ENCODE measurements around the gene NPTN. TPM values are rescaled to one million over a fixed set of nuclear protein-coding genes. Genes with fewer than 3 reads are reported as not detected.

NPTN gene
- total and polyA plus RNA-seq, 12 donors = 89.9 to 212 (median 186) TPM

- Histone ChIP-seq H3K27me3 (no peaks in the 10 kb centered on the region), H3K27ac (no peak overlapping the region), H3K36me3 (peaks cover 0 to 34% (median 9%) of the 10 kb centered on the region in 9 donors), H3K9me3 (no peaks in the 10 kb centered on the region), H3K4me3 (no peak overlapping the region), H3K4me1 (peaks cover 19 to 74% (median 61%) of the 10 kb centered on the region in 9 donors)
- ATAC-seq (no peak), DNase-seq (no peak)
- 68 to 77% methylated on average over 2 of the region's 2 CpGs for WGBS, 2 donors
- TF ChIP-seq, protein P1, sequence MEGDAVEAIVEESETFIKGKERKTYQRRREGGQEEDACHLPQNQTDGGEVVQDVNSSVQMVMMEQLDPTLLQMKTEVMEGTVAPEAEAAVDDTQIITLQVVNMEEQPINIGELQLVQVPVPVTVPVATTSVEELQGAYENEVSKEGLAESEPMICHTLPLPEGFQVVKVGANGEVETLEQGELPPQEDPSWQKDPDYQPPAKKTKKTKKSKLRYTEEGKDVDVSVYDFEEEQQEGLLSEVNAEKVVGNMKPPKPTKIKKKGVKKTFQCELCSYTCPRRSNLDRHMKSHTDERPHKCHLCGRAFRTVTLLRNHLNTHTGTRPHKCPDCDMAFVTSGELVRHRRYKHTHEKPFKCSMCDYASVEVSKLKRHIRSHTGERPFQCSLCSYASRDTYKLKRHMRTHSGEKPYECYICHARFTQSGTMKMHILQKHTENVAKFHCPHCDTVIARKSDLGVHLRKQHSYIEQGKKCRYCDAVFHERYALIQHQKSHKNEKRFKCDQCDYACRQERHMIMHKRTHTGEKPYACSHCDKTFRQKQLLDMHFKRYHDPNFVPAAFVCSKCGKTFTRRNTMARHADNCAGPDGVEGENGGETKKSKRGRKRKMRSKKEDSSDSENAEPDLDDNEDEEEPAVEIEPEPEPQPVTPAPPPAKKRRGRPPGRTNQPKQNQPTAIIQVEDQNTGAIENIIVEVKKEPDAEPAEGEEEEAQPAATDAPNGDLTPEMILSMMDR (IDR thresholded peaks at IDR 0.05) = no peak
- intact Hi-C loops (cut with DNase I) = loop anchor here in 1 of 10 donors (5.0 kb wide), 1 partner anchor 38 kb away; the partner anchor contains the start of gene NPTN
Observed at GRCh38 chr15:73594109-73594508, 39.1 kb downstream of the NPTN start.

GRCh38 chr15:73593304-73594074 lies 39.7 kb downstream of the NPTN start:
- Histone ChIP-seq H3K36me3 (peaks cover 0 to 41% (median 14%) of the 10 kb centered on the region in 9 donors), H3K4me3 (no peak overlapping the region), H3K4me1 (peaks cover 13 to 67% (median 55%) of the 10 kb centered on the region in 9 donors), H3K27ac (peak overlapping the region in 1 of 10 donors; percentile 8), H3K9me3 (no peaks in the 10 kb centered on the region), H3K27me3 (no peaks in the 10 kb centered on the region)
- TF ChIP-seq, protein P1 (IDR thresholded peaks at IDR 0.05) = no peak
- 29 to 37% methylated on average over 9 of the region's 9 CpGs for WGBS, 2 donors
- intact Hi-C loops (cut with DNase I) = loop anchor here in 1 of 10 donors (5.0 kb wide), 1 partner anchor 39 kb away; the partner anchor contains the start of gene NPTN
- DNase-seq (peak in 1 of 2 donors; percentile 71), ATAC-seq (peak in 5 of 8 donors; percentile 29 to 60 (median 52))

DNA sequence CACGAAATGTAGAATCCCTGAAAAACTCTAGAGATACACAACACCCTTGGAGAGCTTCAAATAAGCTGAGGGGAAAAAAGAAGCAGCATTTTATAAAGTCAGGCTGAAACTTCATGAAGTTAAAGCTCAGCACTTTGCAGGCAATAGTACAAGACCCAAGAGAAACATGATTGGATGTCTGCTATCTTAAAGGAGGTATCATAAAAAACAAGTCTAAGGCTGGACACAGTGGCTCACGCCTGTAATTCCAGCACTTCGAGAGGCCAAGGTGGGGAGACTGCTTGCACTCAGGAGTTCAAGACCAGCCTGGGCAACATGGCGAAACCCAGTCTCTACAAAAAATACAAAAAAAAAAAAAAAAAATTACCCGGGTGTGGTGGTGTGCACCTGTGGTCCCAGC lies 42.9 kb downstream of the NPTN start:
- Histone ChIP-seq H3K36me3 (peaks cover 0 to 73% (median 36%) of the 10 kb centered on the region in 9 donors), H3K27ac (no peak overlapping the region), H3K4me3 (no peak overlapping the region), H3K4me1 (peaks cover 5 to 35% (median 23%) of the 10 kb centered on the region in 9 donors), H3K9me3 (no peaks in the 10 kb centered on the region), H3K27me3 (no peaks in the 10 kb centered on the region)
- WGBS, 2 donors = 96 to 97% methylated on average over 5 of the region's 5 CpGs
- DNase-seq = no peak
- TF ChIP-seq, protein P1 (IDR thresholded peaks at IDR 0.05) = no peak
- intact Hi-C loops (cut with DNase I) = loop anchor here in 1 of 10 donors (5.0 kb wide), 1 partner anchor 42 kb away; the partner anchor contains the start of gene NPTN
- no peak for ATAC-seq

DNA sequence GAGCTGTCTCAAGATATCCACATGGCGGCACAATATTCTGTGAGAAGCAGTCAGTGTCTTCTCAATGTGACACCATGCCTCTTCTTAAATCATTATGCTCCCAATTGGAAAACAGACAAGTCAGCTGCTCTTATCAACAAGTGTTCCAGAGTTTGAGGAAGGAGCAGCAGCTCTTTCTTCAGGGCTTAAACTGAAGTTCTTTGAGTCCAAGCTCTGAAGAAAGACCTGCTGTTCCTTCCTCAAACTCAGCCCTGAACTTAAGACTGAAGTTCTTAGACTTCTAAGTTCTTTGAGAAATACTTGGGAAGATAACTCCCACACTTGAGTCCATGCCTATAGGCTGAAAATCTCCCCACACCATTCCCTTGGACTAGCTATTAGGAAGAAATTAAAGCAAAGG lies 43.4 kb downstream of the NPTN start:
- TF ChIP-seq, protein P1 (IDR thresholded peaks at IDR 0.05) = no peak
- Histone ChIP-seq H3K4me1 (peaks cover 5 to 31% (median 20%) of the 10 kb centered on the region in 9 donors), H3K9me3 (no peaks in the 10 kb centered on the region), H3K36me3 (peaks cover 0 to 78% (median 41%) of the 10 kb centered on the region in 9 donors), H3K27ac (no peak overlapping the region), H3K4me3 (no peak overlapping the region), H3K27me3 (no peaks in the 10 kb centered on the region)
- 94 to 98% methylated on average over 1 of the region's 1 CpG for WGBS, 2 donors
- no peak for DNase-seq
- intact Hi-C loops (cut with DNase I) = loop anchor here in 1 of 10 donors (5.0 kb wide), 1 partner anchor 43 kb away; the partner anchor contains the start of gene NPTN
- ATAC-seq = no peak
